HK-2 (cell line): ENCODE data around the gene MAP3K10.

Source experiments
- DNase-seq: peaks from one replicate; pipeline ENCODE4 v3.0.0-alpha.2; 2018; ENCODE audit not compliant: unreplicated experiment

The MAP3K10 gene

GRCh38 chr19:40233811-40234389, 42.7 kb downstream of the MAP3K10 start:
- no peak for DNase-seq

- DNase-seq = no peak
Observed at GRCh38 chr19:40234429-40235237, 43.4 kb downstream of the MAP3K10 start.

- no peak for DNase-seq
Observed at GRCh38 chr19:40235238-40236025, 44.2 kb downstream of the MAP3K10 start.

GRCh38 chr19:40236026-40236355, 44.8 kb downstream of the MAP3K10 start:
- no peak for DNase-seq

- no peak for DNase-seq
Observed at GRCh38 chr19:40236366-40236765, 45.1 kb downstream of the MAP3K10 start.

GRCh38 chr19:40237791-40238190, 46.6 kb downstream of the MAP3K10 start:
- DNase-seq = no peak

GRCh38 chr19:40238775-40239174, 47.5 kb downstream of the MAP3K10 start:
- DNase-seq = no peak

GRCh38 chr19:40239415-40240226, 48.4 kb downstream of the MAP3K10 start:
- DNase-seq = no peak

- DNase-seq = no peak
Observed at GRCh38 chr19:40240332-40240731, 49.1 kb downstream of the MAP3K10 start.

- DNase-seq = no peak
Observed at GRCh38 chr19:40241125-40241808, 50.0 kb downstream of the MAP3K10 start.

- DNase-seq = no peak
Observed at GRCh38 chr19:40241809-40242384, 50.7 kb downstream of the MAP3K10 start.

GRCh38 chr19:40242480-40242879, 51.3 kb downstream of the MAP3K10 start:
- no peak for DNase-seq

GRCh38 chr19:40243181-40243580, 52.0 kb downstream of the MAP3K10 start:
- DNase-seq = no peak

GRCh38 chr19:40244579-40245317, 53.5 kb downstream of the MAP3K10 start:
- no peak for DNase-seq

- DNase-seq = no peak
Observed at GRCh38 chr19:40245506-40246128, 54.4 kb downstream of the MAP3K10 start.

GRCh38 chr19:40246292-40247073, 55.3 kb downstream of the MAP3K10 start:
- DNase-seq = no peak

- no peak for DNase-seq
Observed at GRCh38 chr19:40247178-40247577, 56.0 kb downstream of the MAP3K10 start.

GRCh38 chr19:40247735-40248262, 56.6 kb downstream of the MAP3K10 start:
- no peak for DNase-seq

- DNase-seq = no peak
Observed at GRCh38 chr19:40249201-40249600, 58.0 kb downstream of the MAP3K10 start.
